Heart left ventricle (tissue), 13 donors: Measurements from ENCODE around the gene PHKB.

ENCODE experiments used
- POLR2A ChIP-seq, 2 donors: fragments of 450-650 bp; IDR thresholded peaks; one replicate each; pipeline ENCODE4 v1.6.1; 2017; ENCODE audit warnings: antibody characterized with exemption in 2 of 2, mild to moderate bottlenecking in 2 of 2, moderate library complexity in 2 of 2
- TF ChIP-seq, protein P1 (sequence below), 12 donors: fragments of 200-600 bp; sonication (generic) in 4 of 12; IDR thresholded peaks; one replicate each; pipeline versions ENCODE4 v1.5.0 to v1.8.0; 2018 to 2022; ENCODE audit warnings: antibody characterized with exemption in 12 of 12, mild to moderate bottlenecking in 5 of 12
- donor health status: ischemic (EF 13 %, LVEDD 7.1; RV severe dilation, severe dysfunction).
- donor health status: DM: no; HTN: yes; CAD: no.
- donor health status: DM: no; HTN: no; CAD: no.
- donor health status: ischemic (EF 25% LVEDD 6.9; RV normal size, moderate dysfunction).
- donor health status: ischemic (EF 25% LVEDD 5.7; RV mildly dilated, moderate dysfunction).
- donor health status: ischemic (EF 35%, LVEDD 5.7; RV mildly dilated, moderate dysfunction).
- donor health status: nonischemic (EF 11% LVEDD 7.7; RV severe dilation, severe dysfunction).
- donor health status: DM: yes; HTN: yes; CAD: no.
- donor health status: PGD.
- donor health status: ischemic (EF 29% LVEDD 5.4; RV normal size, mild dysfunction).
- donor health status: nonischemic (EF 23%, LVEDD 6.1; RV moderate dilation, normal function).

DNA sequence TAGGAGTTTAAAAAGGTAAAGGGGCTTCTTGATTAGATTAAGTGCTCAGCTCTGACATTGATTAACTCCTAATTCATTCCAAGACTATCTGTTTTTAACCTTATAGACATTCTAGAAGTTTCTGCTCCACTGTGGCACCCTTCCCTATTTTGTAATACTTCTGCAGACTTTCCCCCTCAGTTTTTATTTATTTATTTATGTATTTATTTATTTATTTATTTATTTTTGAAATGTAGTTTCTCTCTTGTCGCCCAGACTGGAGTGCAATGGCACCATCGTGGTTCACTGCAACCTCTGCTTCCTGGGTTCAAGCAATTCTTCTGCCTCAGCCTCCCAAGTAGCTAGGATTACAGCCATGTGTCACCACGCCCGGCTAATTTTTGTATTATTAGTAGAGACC is 185.8 kb downstream of the PHKB start:
- TF ChIP-seq, protein P1, sequence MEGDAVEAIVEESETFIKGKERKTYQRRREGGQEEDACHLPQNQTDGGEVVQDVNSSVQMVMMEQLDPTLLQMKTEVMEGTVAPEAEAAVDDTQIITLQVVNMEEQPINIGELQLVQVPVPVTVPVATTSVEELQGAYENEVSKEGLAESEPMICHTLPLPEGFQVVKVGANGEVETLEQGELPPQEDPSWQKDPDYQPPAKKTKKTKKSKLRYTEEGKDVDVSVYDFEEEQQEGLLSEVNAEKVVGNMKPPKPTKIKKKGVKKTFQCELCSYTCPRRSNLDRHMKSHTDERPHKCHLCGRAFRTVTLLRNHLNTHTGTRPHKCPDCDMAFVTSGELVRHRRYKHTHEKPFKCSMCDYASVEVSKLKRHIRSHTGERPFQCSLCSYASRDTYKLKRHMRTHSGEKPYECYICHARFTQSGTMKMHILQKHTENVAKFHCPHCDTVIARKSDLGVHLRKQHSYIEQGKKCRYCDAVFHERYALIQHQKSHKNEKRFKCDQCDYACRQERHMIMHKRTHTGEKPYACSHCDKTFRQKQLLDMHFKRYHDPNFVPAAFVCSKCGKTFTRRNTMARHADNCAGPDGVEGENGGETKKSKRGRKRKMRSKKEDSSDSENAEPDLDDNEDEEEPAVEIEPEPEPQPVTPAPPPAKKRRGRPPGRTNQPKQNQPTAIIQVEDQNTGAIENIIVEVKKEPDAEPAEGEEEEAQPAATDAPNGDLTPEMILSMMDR (IDR thresholded peaks at IDR 0.05) = no peak
- no peak for TF ChIP-seq POLR2A (IDR thresholded peaks at IDR 0.05)
